Measurements from ENCODE around the gene KCTD5. TPM values are rescaled to one million over a fixed set of nuclear protein-coding genes. Genes with fewer than 3 reads are reported as not detected.
A peak's percentile ranks its signal among the peaks of the same experiment; 100 is the strongest.
"Not testable (repeated sequence)": the region's sequence is repeated elsewhere in the genome, so short reads cannot be mapped to it uniquely, and the experiment has no call there.

The KCTD5 gene
- total and polyA plus RNA-seq, 4 donors: 17.1 to 31.8 (median 24.7) TPM

GRCh38 chr16:2670017-2670416, 12.3 kb upstream of the KCTD5 start:
- TF ChIP-seq, protein P1, sequence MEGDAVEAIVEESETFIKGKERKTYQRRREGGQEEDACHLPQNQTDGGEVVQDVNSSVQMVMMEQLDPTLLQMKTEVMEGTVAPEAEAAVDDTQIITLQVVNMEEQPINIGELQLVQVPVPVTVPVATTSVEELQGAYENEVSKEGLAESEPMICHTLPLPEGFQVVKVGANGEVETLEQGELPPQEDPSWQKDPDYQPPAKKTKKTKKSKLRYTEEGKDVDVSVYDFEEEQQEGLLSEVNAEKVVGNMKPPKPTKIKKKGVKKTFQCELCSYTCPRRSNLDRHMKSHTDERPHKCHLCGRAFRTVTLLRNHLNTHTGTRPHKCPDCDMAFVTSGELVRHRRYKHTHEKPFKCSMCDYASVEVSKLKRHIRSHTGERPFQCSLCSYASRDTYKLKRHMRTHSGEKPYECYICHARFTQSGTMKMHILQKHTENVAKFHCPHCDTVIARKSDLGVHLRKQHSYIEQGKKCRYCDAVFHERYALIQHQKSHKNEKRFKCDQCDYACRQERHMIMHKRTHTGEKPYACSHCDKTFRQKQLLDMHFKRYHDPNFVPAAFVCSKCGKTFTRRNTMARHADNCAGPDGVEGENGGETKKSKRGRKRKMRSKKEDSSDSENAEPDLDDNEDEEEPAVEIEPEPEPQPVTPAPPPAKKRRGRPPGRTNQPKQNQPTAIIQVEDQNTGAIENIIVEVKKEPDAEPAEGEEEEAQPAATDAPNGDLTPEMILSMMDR (IDR thresholded peaks at IDR 0.05; ENCODE audit: control extremely low read depth, extremely low read depth): peak; percentile 36
- DNase-seq: peak; percentile 47 to 68 (median 57)
- ATAC-seq (ENCODE audit: insufficient read depth, low FRiP score); H3K4me3 ChIP-seq; H3K9me3 ChIP-seq (ENCODE audit: control insufficient read depth in 4 of 4, insufficient read depth in 3 of 4, low read length in 3 of 4); H3K27me3 ChIP-seq (ENCODE audit: control insufficient read depth in 3 of 3, insufficient read depth in 3 of 3, low read length in 2 of 3); H3K36me3 ChIP-seq (ENCODE audit: control insufficient read depth in 4 of 4, insufficient read depth in 4 of 4, low read length in 4 of 4); H3K9ac ChIP-seq (ENCODE audit: insufficient read depth in 1 of 2, low read length in 2 of 2); H3K27ac ChIP-seq (ENCODE audit: low read depth in 1 of 2, low read length in 1 of 2): not testable (repeated sequence)
- peaks cover 0 to 18% (median 5%) of the 10 kb centered on the region in 5 donors for H3K4me1 ChIP-seq (ENCODE audit: control insufficient read depth in 5 of 5, insufficient read depth in 5 of 5, low read length in 5 of 5)
- WGBS, 2 donors: 14 to 22% methylated on average over 15 of the region's 15 CpGs

DNA sequence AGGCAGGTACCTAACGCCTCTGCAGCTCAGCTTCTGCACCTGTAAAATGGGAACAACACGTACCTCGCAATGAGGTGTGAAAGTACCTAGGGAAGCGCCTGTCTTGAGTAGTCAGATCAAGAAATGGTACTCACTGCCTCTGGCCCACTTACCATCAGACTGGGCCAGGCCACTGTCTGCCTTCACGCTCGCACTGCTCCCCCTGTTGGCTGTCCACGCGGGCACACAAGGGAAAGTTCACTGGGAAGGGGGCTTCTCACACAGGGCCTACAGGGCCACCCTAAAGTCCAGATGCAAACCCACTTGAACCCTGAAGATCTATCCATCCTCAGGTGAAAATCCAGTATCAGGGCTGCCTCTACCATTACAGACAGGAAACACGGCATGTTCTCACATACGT, 11.1 kb upstream of the KCTD5 start:
- not testable (repeated sequence) for DNase-seq; H3K27ac ChIP-seq (ENCODE audit: low read depth in 1 of 2, low read length in 1 of 2); ATAC-seq (ENCODE audit: insufficient read depth, low FRiP score); H3K4me3 ChIP-seq; H3K9ac ChIP-seq (ENCODE audit: insufficient read depth in 1 of 2, low read length in 2 of 2); H3K9me3 ChIP-seq (ENCODE audit: control insufficient read depth in 4 of 4, insufficient read depth in 3 of 4, low read length in 3 of 4); H3K36me3 ChIP-seq (ENCODE audit: control insufficient read depth in 4 of 4, insufficient read depth in 4 of 4, low read length in 4 of 4); H3K27me3 ChIP-seq (ENCODE audit: control insufficient read depth in 3 of 3, insufficient read depth in 3 of 3, low read length in 2 of 3)
- H3K4me1 ChIP-seq (ENCODE audit: control insufficient read depth in 5 of 5, insufficient read depth in 5 of 5, low read length in 5 of 5): peaks cover 0 to 11% (median 3%) of the 10 kb centered on the region in 5 donors
- 70 to 76% methylated on average over 10 of the region's 10 CpGs for WGBS, 2 donors

DNA sequence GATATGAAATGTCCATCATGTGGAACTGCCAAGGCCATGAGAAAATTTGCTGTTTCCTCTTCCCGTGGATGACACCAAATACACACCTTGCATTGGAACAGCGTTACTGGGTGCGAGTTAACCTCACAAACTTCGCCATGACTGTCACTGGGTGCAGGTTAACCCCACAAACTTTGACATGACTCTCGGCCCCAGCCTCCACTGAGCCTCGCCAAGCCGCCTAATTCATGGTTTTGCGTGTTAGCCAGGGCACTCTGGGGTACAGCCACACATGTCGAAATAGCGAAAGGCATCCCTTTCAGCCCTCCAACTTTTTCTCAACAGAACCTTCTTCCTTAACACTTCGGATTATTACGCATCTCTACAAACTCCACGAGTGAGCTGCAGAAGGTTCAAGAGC, 10.6 kb upstream of the KCTD5 start:
- no peak overlapping the region for H3K27ac ChIP-seq (ENCODE audit: low read depth in 1 of 2, low read length in 1 of 2)
- ATAC-seq (ENCODE audit: insufficient read depth, low FRiP score) (no peak), DNase-seq (no peak)
- TF ChIP-seq, protein P1 (IDR thresholded peaks at IDR 0.05; ENCODE audit: control extremely low read depth, extremely low read depth): no peak
- 86 to 89% methylated on average over 13 of the region's 13 CpGs for WGBS, 2 donors
- H3K9me3 ChIP-seq (ENCODE audit: control insufficient read depth in 4 of 4, insufficient read depth in 3 of 4, low read length in 3 of 4): no peaks in the 10 kb centered on the region
- peaks cover 0 to 6% (median 1%) of the 10 kb centered on the region in 4 donors for H3K36me3 ChIP-seq (ENCODE audit: control insufficient read depth in 4 of 4, insufficient read depth in 4 of 4, low read length in 4 of 4)
- H3K4me3 ChIP-seq: no peak overlapping the region
- peaks cover 0 to 11% (median 3%) of the 10 kb centered on the region in 5 donors for H3K4me1 ChIP-seq (ENCODE audit: control insufficient read depth in 5 of 5, insufficient read depth in 5 of 5, low read length in 5 of 5)
- H3K9ac ChIP-seq (ENCODE audit: insufficient read depth in 1 of 2, low read length in 2 of 2): no peak overlapping the region
- H3K27me3 ChIP-seq (ENCODE audit: control insufficient read depth in 3 of 3, insufficient read depth in 3 of 3, low read length in 2 of 3): no peaks in the 10 kb centered on the region

- ATAC-seq (ENCODE audit: insufficient read depth, low FRiP score) (peak; percentile 98), DNase-seq (peak; percentile 96 to 98 (median 97))
- 1% methylated on average over 76 to 107 of the region's 107 CpGs for WGBS, 2 donors
- peaks cover 0 to 4% (median 1%) of the 10 kb centered on the region in 4 donors for H3K36me3 ChIP-seq (ENCODE audit: control insufficient read depth in 4 of 4, insufficient read depth in 4 of 4, low read length in 4 of 4)
- TF ChIP-seq, protein P1 (IDR thresholded peaks at IDR 0.05; ENCODE audit: control extremely low read depth, extremely low read depth): no peak
- H3K9me3 ChIP-seq (ENCODE audit: control insufficient read depth in 4 of 4, insufficient read depth in 3 of 4, low read length in 3 of 4): no peaks in the 10 kb centered on the region
- no peaks in the 10 kb centered on the region for H3K27me3 ChIP-seq (ENCODE audit: control insufficient read depth in 3 of 3, insufficient read depth in 3 of 3, low read length in 2 of 3)
- peaks cover 0 to 11% (median 3%) of the 10 kb centered on the region in 5 donors for H3K4me1 ChIP-seq (ENCODE audit: control insufficient read depth in 5 of 5, insufficient read depth in 5 of 5, low read length in 5 of 5)
- peak overlapping the region; percentile 90 to 93 for H3K27ac ChIP-seq (ENCODE audit: low read depth in 1 of 2, low read length in 1 of 2)
- H3K9ac ChIP-seq (ENCODE audit: insufficient read depth in 1 of 2, low read length in 2 of 2): no peak overlapping the region
- peak overlapping the region; percentile 90 for H3K4me3 ChIP-seq
Observed at GRCh38 chr16:2673066-2673999, 9.0 kb upstream of the KCTD5 start.

Data from lung (tissue), 12 donors.